ENCODE results near the gene OSBPL7. TPM values are rescaled to one million over a fixed set of nuclear protein-coding genes. Genes with fewer than 3 reads are reported as not detected.

The OSBPL7 gene
- polyA plus RNA-seq, 2 of the 4 experiments (the other 2 are of a cell fraction): 7.0 to 15.4 TPM

DNA sequence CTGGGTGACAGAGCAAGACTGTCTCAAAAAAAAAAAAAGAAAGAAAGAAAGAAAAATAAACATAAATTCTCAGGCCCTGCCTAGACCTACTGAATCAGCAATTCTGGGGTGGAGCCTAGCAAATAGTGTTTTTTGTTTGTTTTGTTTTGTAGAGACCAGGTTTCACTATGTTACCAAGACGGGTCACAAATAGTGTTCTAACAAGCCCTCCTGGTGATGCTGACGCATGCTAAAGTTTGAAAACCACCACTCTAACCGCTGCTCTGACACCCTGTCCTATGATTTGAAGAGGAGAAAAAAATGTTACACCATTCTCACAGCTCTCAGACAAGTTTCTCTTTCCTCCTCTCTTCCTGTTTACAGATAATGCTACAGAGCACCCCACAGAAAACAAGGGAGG, 8.3 kb upstream of the OSBPL7 start:
- ChIA-PET POLR2A (interaction anchor here (0.7 kb wide), 1 partner anchor 119 kb away, joined by 3 read pairs; no protein-coding TSS in a partner anchor), CTCF (interaction anchor here (1.3 to 6.5 kb wide), 4 partner anchors 12 to 52 kb away, joined by 3 to 79 read pairs (median 10); partner anchors contain the start of genes SCRN2 and SP6)
- peak overlapping the region; percentile 82 for H3K4me2 ChIP-seq
- ATAC-seq (no peak), FAIRE-seq (no peak), DNase-seq (ENCODE audit: low read depth in 1 of 2, low spot score in 1 of 2) (no peak)
- H3K9me3 ChIP-seq: no peaks in the 10 kb centered on the region
- no peak overlapping the region for H3K4me3 ChIP-seq
- TF ChIP-seq, protein P1, sequence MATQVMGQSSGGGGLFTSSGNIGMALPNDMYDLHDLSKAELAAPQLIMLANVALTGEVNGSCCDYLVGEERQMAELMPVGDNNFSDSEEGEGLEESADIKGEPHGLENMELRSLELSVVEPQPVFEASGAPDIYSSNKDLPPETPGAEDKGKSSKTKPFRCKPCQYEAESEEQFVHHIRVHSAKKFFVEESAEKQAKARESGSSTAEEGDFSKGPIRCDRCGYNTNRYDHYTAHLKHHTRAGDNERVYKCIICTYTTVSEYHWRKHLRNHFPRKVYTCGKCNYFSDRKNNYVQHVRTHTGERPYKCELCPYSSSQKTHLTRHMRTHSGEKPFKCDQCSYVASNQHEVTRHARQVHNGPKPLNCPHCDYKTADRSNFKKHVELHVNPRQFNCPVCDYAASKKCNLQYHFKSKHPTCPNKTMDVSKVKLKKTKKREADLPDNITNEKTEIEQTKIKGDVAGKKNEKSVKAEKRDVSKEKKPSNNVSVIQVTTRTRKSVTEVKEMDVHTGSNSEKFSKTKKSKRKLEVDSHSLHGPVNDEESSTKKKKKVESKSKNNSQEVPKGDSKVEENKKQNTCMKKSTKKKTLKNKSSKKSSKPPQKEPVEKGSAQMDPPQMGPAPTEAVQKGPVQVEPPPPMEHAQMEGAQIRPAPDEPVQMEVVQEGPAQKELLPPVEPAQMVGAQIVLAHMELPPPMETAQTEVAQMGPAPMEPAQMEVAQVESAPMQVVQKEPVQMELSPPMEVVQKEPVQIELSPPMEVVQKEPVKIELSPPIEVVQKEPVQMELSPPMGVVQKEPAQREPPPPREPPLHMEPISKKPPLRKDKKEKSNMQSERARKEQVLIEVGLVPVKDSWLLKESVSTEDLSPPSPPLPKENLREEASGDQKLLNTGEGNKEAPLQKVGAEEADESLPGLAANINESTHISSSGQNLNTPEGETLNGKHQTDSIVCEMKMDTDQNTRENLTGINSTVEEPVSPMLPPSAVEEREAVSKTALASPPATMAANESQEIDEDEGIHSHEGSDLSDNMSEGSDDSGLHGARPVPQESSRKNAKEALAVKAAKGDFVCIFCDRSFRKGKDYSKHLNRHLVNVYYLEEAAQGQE (IDR thresholded peaks at IDR 0.05): no peak
- peak; percentile 57 for TF ChIP-seq MAFK (IDR thresholded peaks at IDR 0.05; ENCODE audit: partially characterized antibody)
- peaks cover 16% of the 10 kb centered on the region for H3K4me1 ChIP-seq
- WGBS (ENCODE audit: missing lambda C conversion rate): 87% methylated on average over 3 of the region's 3 CpGs
- no peak overlapping the region for H3K27ac ChIP-seq

DNA sequence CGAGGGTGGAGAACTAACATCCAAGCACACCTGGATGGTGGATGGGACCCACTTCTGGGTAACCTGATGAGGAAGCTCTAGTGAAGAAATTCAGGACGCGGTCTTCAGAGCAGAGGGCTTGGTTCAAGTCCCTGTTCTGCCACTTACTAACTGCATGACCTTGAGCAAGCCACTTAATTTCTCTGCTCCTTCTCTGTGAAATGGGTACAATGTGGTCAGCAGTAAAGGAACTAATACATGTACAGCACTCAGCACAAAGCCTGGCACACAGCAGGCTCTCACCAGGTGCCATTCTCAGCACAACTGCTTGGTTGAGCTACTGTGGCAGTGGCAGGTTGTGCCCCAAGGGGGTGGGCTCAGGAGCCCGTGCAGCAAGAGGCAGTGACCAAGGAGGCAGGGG, 1.9 kb upstream of the OSBPL7 start:
- 91% methylated on average over 4 of the region's 4 CpGs for WGBS (ENCODE audit: missing lambda C conversion rate)
- ATAC-seq (no peak), DNase-seq (ENCODE audit: low read depth in 1 of 2, low spot score in 1 of 2) (no peak), FAIRE-seq (no peak)
- ChIA-PET POLR2A (interaction anchor here (2.6 kb wide), 1 partner anchor 7 kb away, joined by 58 read pairs; the partner anchor contains the start of genes LRRC46 and MRPL10), CTCF (interaction anchor here (0.9 to 4.1 kb wide), 5 partner anchors 19 to 147 kb away, joined by 3 to 27 read pairs (median 6); partner anchors contain the start of genes CDK5RAP3 and SCRN2)
- peaks cover 21% of the 10 kb centered on the region for H3K4me1 ChIP-seq
- no peak for TF ChIP-seq CBX2 (IDR thresholded peaks at IDR 0.05; ENCODE audit: borderline replicate concordance, low read depth)
- TF ChIP-seq, protein P2, sequence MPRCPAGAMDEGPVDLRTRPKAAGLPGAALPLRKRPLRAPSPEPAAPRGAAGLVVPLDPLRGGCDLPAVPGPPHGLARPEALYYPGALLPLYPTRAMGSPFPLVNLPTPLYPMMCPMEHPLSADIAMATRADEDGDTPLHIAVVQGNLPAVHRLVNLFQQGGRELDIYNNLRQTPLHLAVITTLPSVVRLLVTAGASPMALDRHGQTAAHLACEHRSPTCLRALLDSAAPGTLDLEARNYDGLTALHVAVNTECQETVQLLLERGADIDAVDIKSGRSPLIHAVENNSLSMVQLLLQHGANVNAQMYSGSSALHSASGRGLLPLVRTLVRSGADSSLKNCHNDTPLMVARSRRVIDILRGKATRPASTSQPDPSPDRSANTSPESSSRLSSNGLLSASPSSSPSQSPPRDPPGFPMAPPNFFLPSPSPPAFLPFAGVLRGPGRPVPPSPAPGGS (IDR thresholded peaks at IDR 0.05): no peak
- TF ChIP-seq, protein P3, sequence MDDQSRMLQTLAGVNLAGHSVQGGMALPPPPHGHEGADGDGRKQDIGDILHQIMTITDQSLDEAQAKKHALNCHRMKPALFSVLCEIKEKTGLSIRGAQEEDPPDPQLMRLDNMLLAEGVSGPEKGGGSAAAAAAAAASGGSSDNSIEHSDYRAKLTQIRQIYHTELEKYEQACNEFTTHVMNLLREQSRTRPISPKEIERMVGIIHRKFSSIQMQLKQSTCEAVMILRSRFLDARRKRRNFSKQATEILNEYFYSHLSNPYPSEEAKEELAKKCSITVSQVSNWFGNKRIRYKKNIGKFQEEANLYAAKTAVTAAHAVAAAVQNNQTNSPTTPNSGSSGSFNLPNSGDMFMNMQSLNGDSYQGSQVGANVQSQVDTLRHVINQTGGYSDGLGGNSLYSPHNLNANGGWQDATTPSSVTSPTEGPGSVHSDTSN (IDR thresholded peaks at IDR 0.05): no peak
- TF ChIP-seq CHD2 (IDR thresholded peaks at IDR 0.05; ENCODE audit: low read length, partially characterized antibody): no peak
- no peak for TF ChIP-seq ZNF302 (CRISPR knock-in tag; IDR thresholded peaks at IDR 0.05)
- TF ChIP-seq CBX8 (IDR thresholded peaks at IDR 0.05): no peak
- no peak for TF ChIP-seq POLR2AphosphoS2 (conservative IDR thresholded peaks at IDR 0.05; ENCODE audit: low read length)
- TF ChIP-seq, protein P4, sequence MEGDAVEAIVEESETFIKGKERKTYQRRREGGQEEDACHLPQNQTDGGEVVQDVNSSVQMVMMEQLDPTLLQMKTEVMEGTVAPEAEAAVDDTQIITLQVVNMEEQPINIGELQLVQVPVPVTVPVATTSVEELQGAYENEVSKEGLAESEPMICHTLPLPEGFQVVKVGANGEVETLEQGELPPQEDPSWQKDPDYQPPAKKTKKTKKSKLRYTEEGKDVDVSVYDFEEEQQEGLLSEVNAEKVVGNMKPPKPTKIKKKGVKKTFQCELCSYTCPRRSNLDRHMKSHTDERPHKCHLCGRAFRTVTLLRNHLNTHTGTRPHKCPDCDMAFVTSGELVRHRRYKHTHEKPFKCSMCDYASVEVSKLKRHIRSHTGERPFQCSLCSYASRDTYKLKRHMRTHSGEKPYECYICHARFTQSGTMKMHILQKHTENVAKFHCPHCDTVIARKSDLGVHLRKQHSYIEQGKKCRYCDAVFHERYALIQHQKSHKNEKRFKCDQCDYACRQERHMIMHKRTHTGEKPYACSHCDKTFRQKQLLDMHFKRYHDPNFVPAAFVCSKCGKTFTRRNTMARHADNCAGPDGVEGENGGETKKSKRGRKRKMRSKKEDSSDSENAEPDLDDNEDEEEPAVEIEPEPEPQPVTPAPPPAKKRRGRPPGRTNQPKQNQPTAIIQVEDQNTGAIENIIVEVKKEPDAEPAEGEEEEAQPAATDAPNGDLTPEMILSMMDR (IDR thresholded peaks at IDR 0.05): no peak
- H3K27ac ChIP-seq: no peak overlapping the region
- no peak overlapping the region for H3K4me2 ChIP-seq
- H3K4me3 ChIP-seq: no peak overlapping the region
- H3K9me3 ChIP-seq: no peaks in the 10 kb centered on the region

DNA sequence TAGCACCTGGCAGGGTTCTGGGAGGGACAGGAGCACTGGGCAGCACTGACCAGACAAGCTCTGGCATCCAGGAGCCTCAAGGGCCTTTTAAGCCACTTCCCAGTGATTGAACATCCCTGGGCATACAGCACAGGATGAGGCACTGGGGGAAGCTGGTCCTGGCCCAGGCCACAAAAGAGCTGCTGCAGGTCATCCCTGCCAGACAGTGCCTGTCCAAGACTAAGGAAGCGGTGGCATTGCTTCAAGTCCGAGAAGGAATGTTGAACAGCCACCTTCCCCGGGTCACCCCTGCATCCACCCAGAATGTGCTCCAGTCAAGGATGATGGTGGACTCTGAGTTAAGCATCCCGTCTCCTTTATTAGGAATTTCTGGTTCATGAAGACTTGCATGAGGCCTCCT, 1.2 kb upstream of the OSBPL7 start:
- no peak for ATAC-seq
- H3K9me3 ChIP-seq: no peaks in the 10 kb centered on the region
- no peak overlapping the region for H3K27ac ChIP-seq
- ChIA-PET CTCF (interaction anchor here (0.9 to 4.1 kb wide), 10 partner anchors 8 to 148 kb away, joined by 3 to 27 read pairs (median 7); partner anchors contain the start of genes CDK5RAP3, LRRC46, MRPL10 and SCRN2), POLR2A (interaction anchor here (2.6 kb wide), 1 partner anchor 8 kb away, joined by 58 read pairs; the partner anchor contains the start of genes LRRC46 and MRPL10)
- no peak for TF ChIP-seq NFE2L2 (conservative IDR thresholded peaks at IDR 0.05; ENCODE audit: low read length)
- TF ChIP-seq ZSCAN20 (CRISPR knock-in tag; IDR thresholded peaks at IDR 0.05): no peak
- no peak for TF ChIP-seq SREBF2 (IDR thresholded peaks at IDR 0.05)
- TF ChIP-seq EHF (CRISPR knock-in tag; IDR thresholded peaks at IDR 0.05): no peak
- TF ChIP-seq ESRRA (IDR thresholded peaks at IDR 0.05; ENCODE audit: borderline replicate concordance, low read length): no peak
- TF ChIP-seq, protein P5, sequence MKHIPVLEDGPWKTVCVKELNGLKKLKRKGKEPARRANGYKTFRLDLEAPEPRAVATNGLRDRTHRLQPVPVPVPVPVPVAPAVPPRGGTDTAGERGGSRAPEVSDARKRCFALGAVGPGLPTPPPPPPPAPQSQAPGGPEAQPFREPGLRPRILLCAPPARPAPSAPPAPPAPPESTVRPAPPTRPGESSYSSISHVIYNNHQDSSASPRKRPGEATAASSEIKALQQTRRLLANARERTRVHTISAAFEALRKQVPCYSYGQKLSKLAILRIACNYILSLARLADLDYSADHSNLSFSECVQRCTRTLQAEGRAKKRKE (CRISPR knock-in tag; IDR thresholded peaks at IDR 0.05; ENCODE audit: low read depth): no peak
- no peak for TF ChIP-seq GATA3 (IDR thresholded peaks at IDR 0.05; ENCODE audit: borderline replicate concordance)
- no peak for TF ChIP-seq SMC3 (IDR thresholded peaks at IDR 0.05)
- no peak for TF ChIP-seq TFCP2L1 (CRISPR knock-in tag; IDR thresholded peaks at IDR 0.05)
- TF ChIP-seq FOXS1 (CRISPR knock-in tag; IDR thresholded peaks at IDR 0.05): no peak
- no peak overlapping the region for H3K4me3 ChIP-seq
- H3K4me2 ChIP-seq: peak overlapping the region; percentile 97; the same call in 1 of the 3 replicates
- 82% methylated on average over 4 of the region's 4 CpGs for WGBS (ENCODE audit: missing lambda C conversion rate)
- FAIRE-seq: no peak
- DNase-seq (ENCODE audit: low read depth in 1 of 2, low spot score in 1 of 2): no peak
- peaks cover 21% of the 10 kb centered on the region for H3K4me1 ChIP-seq
